ENCODE results near the gene SAA1.
"Not testable (repeated sequence)": the region's sequence is repeated elsewhere in the genome, so short reads cannot be mapped to it uniquely, and the experiment has no call there.

SAA1 gene

GRCh38 chr11:18265949-18266348, at the start of gene SAA1:
SAA1 (plus strand) TSS chr11:18266264; CDS start chr11:18266888, 624 bp downstream.
- DNase-seq, result no peak

GRCh38 chr11:18221274-18221876, 44.7 kb upstream of the SAA1 start:
- DNase-seq, result no peak

- DNase-seq, result no peak
Measured at GRCh38 chr11:18222814-18223421, 43.1 kb upstream of the SAA1 start.

GRCh38 chr11:18223591-18224387, 42.3 kb upstream of the SAA1 start:
- DNase-seq, result no peak

- DNase-seq, result no peak
Measured at GRCh38 chr11:18225913-18226312, 40.2 kb upstream of the SAA1 start.

- no peak for DNase-seq
Measured at GRCh38 chr11:18229501-18229900, 36.6 kb upstream of the SAA1 start.

- DNase-seq, result no peak
Measured at GRCh38 chr11:18230859-18231258, 35.2 kb upstream of the SAA1 start.

GRCh38 chr11:18233912-18234311, 32.2 kb upstream of the SAA1 start:
- DNase-seq, result no peak

- no peak for DNase-seq
Measured at GRCh38 chr11:18235394-18236334, 30.4 kb upstream of the SAA1 start.

- no peak for DNase-seq
Measured at GRCh38 chr11:18236664-18237356, 29.3 kb upstream of the SAA1 start, which contains the start of gene SAA4. SAA4 (minus strand) TSS chr11:18236802; CDS start chr11:18235926, 876 bp downstream.

GRCh38 chr11:18239655-18240054, 26.4 kb upstream of the SAA1 start:
- no peak for DNase-seq

- peak in 3 of 14 donors; percentile 5 to 14 (median 11) for DNase-seq
Measured at GRCh38 chr11:18243783-18244362, 22.2 kb upstream of the SAA1 start.

GRCh38 chr11:18245396-18245795, 20.7 kb upstream of the SAA1 start:
- DNase-seq, result no peak

- not testable (repeated sequence) for DNase-seq
Measured at GRCh38 chr11:18246379-18247190, 19.5 kb upstream of the SAA1 start.

GRCh38 chr11:18247191-18247581, 18.9 kb upstream of the SAA1 start:
- DNase-seq, result not testable (repeated sequence)

GRCh38 chr11:18248561-18248960, 17.5 kb upstream of the SAA1 start, which contains the start of gene SAA2:
SAA2 (minus strand) TSS chr11:18248668; CDS start chr11:18248011, 657 bp downstream.
- DNase-seq, result no peak

- DNase-seq, result no peak
Measured at GRCh38 chr11:18253233-18253632, 12.8 kb upstream of the SAA1 start.

- no peak for DNase-seq
Measured at GRCh38 chr11:18253778-18254338, 12.2 kb upstream of the SAA1 start.

- DNase-seq, result no peak
Measured at GRCh38 chr11:18254781-18255361, 11.2 kb upstream of the SAA1 start.

- no peak for DNase-seq
Measured at GRCh38 chr11:18259259-18259658, 6.8 kb upstream of the SAA1 start.

All from C1 segment of cervical spinal cord (tissue), 14 donors.